ENCODE results near the gene AKT2.

DNA sequence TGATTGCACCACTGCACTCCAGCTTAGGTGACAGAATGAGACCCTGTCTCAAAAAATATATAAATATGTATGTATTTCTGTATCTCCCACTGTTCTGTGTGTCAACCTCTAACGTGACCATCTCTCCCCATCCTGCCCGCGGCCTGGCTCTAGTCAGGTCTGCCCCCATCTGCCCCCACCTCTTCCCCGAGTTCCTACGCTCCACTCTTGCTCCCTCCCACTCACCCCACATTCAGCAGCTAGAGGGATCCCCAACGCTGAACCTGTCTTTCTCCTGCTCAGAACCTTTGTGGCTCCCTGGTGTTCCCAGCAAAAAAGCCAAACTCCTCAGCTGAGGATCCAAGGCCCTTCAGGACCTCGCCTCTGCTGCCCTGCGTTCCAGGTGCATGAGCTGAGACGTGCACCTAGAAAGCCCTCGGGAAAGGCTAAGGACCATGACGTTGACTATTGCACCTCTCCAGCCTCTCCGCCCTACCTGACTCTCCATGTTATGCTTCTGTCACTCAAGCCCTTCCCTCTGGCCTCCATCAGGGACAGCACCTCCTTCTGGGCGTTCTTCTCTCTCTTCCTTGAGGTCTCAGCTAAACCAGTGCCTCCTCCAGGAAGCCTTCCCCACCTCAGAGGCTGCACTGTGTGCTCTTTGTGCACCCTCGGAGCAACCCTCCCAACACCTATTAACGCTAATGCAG is 18.1 kb downstream of the AKT2 start:
- no peak for TF ChIP-seq CTCF (IDR thresholded peaks at IDR 0.05)
- TF ChIP-seq ZFX (IDR thresholded peaks at IDR 0.05; ENCODE audit: borderline replicate concordance) = no peak

Measured in 22Rv1 (cell line).